ENCODE results near the gene CACNG5. TPM values are rescaled to one million over a fixed set of nuclear protein-coding genes. Genes with fewer than 3 reads are reported as not detected.

Gene CACNG5
- total RNA-seq, 4 donors from 2014 or later, result not detected

DNA sequence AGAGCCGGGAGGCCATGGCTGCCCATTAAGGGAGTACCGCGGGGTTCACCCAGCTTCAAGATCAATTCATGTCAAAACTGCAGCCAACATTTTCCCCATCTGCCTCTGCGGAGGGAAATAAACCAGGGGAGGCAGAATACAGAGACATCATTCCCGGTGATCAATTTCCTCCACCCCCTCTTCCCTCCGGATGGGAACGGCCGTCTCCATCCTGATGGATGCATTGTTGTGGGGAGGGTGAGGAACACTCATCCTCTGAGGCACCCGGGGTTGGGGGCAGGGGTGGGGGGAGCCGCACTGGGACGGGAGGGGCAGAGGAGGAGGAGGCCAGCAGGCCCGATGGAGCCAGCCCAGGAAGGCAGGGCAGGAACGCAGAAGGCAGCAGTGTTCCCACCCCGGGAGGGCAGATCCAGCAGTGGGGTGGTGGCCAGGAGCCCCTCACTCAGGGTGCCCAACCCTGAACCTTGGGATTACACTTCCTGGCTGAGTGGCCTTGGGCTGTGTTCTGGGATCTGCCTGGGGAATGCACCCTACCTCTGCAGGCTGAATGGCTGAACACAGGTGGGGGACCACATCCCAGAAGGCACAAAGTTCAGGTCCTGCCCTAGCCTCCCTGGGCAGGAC lies 14.2 kb downstream of the CACNG5 start:
- no peak for DNase-seq
- TF ChIP-seq, protein P1, sequence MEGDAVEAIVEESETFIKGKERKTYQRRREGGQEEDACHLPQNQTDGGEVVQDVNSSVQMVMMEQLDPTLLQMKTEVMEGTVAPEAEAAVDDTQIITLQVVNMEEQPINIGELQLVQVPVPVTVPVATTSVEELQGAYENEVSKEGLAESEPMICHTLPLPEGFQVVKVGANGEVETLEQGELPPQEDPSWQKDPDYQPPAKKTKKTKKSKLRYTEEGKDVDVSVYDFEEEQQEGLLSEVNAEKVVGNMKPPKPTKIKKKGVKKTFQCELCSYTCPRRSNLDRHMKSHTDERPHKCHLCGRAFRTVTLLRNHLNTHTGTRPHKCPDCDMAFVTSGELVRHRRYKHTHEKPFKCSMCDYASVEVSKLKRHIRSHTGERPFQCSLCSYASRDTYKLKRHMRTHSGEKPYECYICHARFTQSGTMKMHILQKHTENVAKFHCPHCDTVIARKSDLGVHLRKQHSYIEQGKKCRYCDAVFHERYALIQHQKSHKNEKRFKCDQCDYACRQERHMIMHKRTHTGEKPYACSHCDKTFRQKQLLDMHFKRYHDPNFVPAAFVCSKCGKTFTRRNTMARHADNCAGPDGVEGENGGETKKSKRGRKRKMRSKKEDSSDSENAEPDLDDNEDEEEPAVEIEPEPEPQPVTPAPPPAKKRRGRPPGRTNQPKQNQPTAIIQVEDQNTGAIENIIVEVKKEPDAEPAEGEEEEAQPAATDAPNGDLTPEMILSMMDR (IDR thresholded peaks at IDR 0.05), result no peak
- no peak for TF ChIP-seq POLR2A (IDR thresholded peaks at IDR 0.05)
- peaks cover 0 to 2% (median 0%) of the 10 kb centered on the region in 3 donors for H3K9me3 ChIP-seq
- WGBS, 2 donors, result 90 to 92% methylated on average over 5 to 10 of the region's 14 CpGs
- H3K36me3 ChIP-seq, result no peaks in the 10 kb centered on the region
- intact Hi-C loops (cut with DNase I), result no loop called here
- peaks cover 0 to 15% (median 0%) of the 10 kb centered on the region in 4 donors for H3K27me3 ChIP-seq
- H3K27ac ChIP-seq, result no peak overlapping the region
- no peaks in the 10 kb centered on the region for H3K4me1 ChIP-seq
- no peak overlapping the region for H3K4me3 ChIP-seq

DNA sequence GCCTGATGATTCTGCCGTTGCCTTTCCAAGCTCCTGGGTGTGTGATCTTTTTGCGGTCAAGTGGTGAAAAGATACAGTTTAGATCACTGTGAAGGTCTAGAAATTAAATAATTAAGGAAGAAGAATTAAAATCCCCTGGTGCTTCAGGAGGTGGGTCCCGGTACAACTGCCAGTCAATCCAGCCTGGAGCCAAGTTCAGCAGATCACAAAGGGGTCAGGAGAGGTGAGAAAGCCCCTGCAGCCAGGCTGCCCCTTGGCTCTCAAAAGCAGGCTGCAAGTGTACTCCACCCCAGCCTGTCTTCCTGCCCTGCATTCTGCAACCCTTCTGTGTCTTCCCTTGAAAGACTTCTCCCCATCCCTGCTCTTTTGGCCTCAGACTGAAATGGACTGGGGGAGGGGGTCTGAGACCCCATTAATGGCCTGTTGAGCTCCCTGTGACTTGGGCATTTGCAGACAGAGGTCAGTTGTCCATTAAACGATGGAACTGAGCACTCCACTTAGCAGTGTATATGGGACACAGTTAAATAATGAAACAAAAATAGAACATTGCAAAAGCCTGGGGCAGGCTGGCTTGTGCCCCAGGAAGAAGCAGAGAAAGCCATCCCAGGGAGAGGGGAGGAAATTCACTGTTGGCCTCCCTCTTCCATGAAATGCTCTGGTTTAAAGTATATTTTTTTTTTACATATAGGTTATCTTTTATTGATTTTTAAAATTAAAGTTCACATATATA lies 15.1 kb downstream of the CACNG5 start:
- WGBS, 2 donors, result 68 to 70% methylated on average over 3 to 4 of the region's 4 CpGs
- Histone ChIP-seq H3K36me3 (no peaks in the 10 kb centered on the region), H3K27ac (no peak overlapping the region), H3K4me1 (no peaks in the 10 kb centered on the region), H3K4me3 (no peak overlapping the region), H3K27me3 (peaks cover 0 to 15% (median 0%) of the 10 kb centered on the region in 4 donors), H3K9me3 (peaks cover 0 to 11% (median 0%) of the 10 kb centered on the region in 3 donors)
- no peak for DNase-seq
- intact Hi-C loops (cut with DNase I), result no loop called here
- TF ChIP-seq, protein P1 (IDR thresholded peaks at IDR 0.05), result no peak
- TF ChIP-seq POLR2A (IDR thresholded peaks at IDR 0.05), result no peak

DNA sequence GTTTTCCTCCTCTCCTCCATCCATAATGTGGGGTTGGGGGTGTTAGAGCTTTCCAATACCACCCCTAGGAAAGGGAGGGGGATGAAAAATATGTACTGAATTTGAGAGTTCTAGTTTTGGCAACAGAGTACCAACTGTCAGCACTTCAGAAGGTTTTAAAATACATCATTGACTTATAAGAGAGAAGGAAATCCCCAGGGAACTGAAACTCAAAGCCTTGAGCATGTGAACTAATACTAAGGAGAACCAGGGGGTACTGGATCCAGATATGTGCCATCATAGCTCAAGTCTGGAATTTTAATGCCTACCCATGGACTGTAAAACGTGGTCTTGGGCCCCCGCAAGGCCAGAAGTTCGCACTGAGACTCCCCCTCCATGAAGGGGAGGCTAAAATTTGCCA lies 15.8 kb downstream of the CACNG5 start:
- Histone ChIP-seq H3K4me3 (no peak overlapping the region), H3K27me3 (peaks cover 0 to 11% (median 0%) of the 10 kb centered on the region in 4 donors), H3K9me3 (peaks cover 0 to 13% (median 0%) of the 10 kb centered on the region in 3 donors), H3K36me3 (no peaks in the 10 kb centered on the region), H3K27ac (no peak overlapping the region), H3K4me1 (no peaks in the 10 kb centered on the region)
- intact Hi-C loops (cut with DNase I), result no loop called here
- WGBS, 2 donors, result 44 to 58% methylated on average over 3 of the region's 3 CpGs
- no peak for TF ChIP-seq POLR2A (IDR thresholded peaks at IDR 0.05)
- TF ChIP-seq, protein P1 (IDR thresholded peaks at IDR 0.05), result no peak
- no peak for DNase-seq

DNA sequence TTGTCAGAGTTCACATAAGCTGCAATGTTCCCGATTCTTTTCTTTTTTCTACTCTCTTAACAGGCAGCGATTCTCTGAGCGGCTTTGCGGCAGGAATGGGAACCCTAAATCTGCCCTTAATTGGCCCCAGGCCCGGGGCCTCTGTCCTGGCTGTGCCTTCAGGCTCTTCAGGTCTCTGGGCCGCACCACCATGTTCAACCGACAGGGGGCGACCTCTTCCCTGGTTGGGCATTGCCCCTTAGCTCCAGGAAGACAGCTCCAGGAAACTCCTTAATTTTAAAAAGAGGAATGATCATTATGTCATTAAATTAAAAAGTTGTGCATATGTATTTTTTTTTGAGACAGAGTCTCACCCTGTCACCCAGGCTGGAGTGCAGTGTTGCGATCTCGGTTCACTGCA lies 20.3 kb downstream of the CACNG5 start:
- intact Hi-C loops (cut with DNase I), result no loop called here
- Histone ChIP-seq H3K27me3 (peaks cover 0 to 14% (median 0%) of the 10 kb centered on the region in 4 donors), H3K27ac (no peak overlapping the region), H3K9me3 (peaks cover 0 to 13% (median 0%) of the 10 kb centered on the region in 3 donors), H3K36me3 (no peaks in the 10 kb centered on the region), H3K4me3 (no peak overlapping the region), H3K4me1 (no peaks in the 10 kb centered on the region)
- no peak for TF ChIP-seq POLR2A (IDR thresholded peaks at IDR 0.05)
- TF ChIP-seq, protein P1 (IDR thresholded peaks at IDR 0.05), result peak in 1 of 6 experiments; percentile 18
- no peak for DNase-seq
- WGBS, 2 donors, result 71 to 75% methylated on average over 10 of the region's 10 CpGs
